ENCODE results near the gene GPC3.
"Not testable (repeated sequence)": the region's sequence is repeated elsewhere in the genome, so short reads cannot be mapped to it uniquely, and the experiment has no call there.

Gene GPC3

DNA sequence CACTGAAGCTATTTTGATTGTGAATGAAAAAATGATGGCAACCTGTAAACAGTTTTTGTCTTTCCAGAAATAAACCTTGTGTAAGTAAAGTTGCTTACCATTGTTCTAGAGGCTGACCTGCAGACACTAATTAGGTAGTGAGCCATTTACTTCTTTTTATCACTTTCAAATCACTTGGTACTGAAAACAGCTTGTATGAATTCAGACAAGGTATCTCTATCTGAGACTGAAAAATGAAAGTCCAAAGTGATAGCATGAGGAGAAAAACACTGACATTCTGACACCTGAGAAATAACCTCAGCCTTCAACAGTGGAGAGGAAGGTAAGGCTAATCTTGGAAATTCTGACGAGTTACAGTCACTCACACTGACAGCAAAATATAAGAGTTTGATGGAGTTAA, 238.8 kb downstream of the GPC3 start:
- no peak for DNase-seq

DNA sequence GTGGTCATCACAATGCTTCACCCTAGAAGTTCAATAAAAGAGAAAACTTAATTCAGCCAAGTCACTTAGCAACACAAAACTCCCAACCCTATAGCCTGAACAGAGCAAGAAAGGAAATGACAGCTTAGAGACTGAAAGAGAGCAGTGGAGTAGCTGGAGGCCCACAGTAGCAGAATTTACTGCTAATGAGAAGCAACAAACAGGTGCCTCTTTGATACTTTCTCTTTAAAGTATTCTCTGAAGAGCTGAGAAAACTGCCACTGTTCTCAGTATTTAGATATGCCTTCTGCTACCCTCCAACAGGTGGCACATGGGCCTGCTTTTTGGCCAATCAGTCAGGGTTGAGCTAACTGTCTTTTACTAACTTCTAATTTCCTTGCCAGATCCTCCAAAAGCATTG, 240.0 kb downstream of the GPC3 start:
- DNase-seq, result peak; percentile 7 to 31

DNA sequence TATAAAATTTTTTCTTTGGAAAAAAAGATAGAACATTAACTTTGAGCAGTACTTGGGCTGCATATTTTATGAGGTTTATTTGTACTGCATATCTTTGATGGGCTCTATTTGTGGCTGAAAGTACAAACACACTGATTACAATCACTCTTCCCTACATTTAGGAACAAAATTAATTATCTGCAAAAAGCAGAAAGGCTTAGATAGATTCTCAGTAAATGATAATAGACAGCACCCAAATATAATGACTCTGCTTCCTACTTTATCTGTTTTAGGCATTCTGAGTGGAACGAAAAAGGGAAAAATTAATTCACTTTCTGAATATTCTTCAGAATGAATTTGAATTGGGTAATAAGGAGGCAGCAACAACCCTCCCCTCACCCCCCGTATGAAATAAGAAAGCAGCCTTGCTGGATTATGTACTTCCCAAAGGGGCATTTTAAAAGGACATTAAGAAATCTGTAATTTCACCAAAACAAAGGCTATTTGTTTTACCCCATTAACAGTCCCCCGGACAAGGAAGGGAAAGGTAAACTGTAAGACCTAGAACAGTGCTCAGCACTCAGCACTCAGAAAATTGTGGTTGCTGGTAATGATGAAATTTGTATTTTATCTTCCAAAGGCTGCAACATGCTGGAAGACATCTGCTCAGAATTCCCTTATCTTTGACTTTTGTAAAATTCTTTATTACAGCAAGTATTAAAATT, 242.6 kb downstream of the GPC3 start:
- DNase-seq, result no peak

DNA sequence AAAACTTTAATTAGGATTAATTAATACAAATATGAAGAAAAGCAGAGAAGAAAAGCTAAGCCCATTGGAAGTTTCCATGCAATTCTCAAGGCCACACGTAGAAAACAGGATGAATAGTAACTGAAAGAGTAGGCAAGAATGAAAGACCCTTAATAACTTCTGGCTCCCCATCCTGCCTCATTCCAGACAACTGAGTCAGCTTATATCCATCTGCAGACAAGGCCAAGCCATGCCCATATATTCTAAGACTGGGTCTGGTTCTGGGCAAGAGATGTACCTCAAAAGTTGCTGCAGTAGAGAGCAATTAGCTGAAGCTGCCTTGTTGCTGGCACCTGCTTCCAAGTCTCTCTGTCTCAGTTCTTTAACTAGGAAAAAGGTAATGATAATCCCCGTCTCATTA, 244.1 kb downstream of the GPC3 start:
- no peak for DNase-seq

DNA sequence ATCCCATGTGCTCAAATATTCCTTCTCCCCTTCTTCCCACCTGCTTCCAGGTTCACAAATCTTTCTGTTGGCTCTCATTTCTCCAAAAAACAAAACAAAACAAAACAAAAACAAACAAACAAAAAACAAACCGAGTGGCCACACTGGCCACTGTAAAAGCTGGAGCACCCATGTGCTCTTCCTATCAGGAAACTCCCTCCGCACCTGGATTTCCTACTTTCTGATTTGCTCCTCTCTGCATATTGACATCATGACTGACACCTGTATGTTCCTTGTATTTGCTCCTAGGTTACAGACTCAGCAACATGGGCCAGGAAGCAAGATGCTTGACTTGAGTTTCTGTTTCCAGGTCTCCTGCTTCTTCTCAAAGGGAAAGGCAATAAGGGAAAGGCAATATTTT, 258.8 kb downstream of the GPC3 start:
- DNase-seq, result no peak

DNA sequence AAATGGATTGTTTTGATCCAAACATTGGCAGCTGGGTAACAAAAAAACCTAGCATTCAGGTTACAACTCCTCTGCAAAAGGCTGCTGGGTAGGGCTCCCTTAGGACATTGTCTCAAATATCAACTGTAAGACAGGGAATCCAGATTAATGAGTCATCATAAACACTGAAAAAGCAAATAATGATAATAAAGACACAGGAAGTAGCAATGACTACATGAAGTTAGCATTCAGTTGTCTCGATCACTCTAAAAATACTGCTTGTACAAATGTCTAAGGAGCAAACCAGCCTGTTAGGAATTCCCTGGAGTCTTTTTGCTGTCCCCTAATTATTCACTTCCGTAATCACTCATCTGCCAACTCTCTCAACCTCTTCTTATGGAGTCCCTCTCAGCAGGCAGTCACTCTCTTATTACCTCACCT, 259.2 kb downstream of the GPC3 start:
- no peak for DNase-seq

DNA sequence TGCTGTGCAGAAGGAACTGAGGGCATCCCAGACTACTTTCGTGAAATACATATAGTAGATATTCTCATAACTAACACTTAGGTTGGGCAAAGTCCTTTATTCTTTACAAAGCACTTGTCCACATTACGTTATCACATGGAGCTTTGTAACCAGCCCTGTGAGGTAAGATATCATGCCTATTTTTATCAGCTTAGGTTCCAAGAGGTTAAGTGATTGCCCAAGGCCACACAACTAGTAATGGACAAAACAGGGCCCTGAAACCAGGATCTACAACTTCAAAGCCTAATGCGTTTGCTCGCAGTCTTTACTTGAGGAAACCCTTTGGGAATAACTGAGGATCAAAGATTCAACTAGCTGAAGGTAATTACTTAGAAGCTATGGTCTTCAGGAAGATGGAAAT, 261.5 kb downstream of the GPC3 start:
- no peak for DNase-seq

DNA sequence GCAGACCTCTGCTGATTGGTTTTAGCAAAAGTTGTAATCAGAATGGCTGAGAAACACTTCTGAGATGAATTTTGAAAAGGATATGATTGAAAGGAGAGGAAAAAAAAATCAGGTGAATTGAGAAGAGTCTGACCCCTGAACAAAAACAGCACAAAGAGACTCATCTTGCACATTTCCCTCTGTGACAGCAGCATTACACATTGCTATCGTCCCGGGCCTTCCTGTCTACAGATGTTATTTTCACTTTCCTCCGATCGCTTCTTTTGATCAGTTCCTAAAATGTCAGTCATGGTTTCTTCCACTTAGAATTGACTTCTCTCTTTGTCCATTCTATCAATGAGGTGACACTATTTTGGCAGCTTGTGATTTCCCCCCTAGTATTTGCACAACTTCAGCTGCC, 262.6 kb downstream of the GPC3 start:
- DNase-seq, result no peak

DNA sequence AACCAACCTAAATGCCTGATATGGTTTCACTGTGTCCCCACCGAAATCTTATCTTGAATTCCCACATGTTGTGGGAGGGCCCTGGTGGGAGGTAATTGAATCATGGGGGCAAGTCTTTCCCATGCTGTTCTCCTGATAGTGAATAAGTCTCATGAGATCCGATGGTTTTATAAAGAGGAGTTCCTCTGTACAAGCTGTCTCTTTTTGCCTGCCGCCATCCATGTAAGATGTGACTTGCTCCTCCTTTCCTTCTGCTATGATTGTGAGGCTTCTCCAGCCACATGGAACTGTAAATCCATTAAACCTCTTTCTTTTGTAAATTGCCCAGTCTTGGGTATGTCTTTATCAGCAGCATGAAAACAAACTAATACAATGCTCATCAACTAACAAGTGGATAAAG, 265.1 kb downstream of the GPC3 start:
- not testable (repeated sequence) for DNase-seq

DNA sequence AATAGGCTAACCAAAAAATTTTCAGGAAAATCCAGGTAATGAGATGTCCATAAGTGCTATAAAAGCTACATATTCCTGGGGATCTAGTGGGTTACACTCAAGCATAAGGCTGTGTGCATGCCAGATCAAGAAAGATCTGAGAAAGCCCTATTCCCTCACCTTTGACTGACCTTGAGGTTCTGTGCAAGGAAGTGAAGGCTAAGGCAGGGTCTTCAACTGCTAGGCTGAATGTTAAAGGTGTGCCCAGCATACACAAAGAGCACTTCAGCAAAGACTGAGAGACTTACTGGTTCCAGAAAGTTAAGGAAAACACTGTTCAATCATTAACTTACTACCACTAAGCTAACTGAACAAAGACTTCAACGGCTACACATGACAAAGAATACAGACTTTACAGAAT, 269.7 kb downstream of the GPC3 start:
- no peak for DNase-seq

DNA sequence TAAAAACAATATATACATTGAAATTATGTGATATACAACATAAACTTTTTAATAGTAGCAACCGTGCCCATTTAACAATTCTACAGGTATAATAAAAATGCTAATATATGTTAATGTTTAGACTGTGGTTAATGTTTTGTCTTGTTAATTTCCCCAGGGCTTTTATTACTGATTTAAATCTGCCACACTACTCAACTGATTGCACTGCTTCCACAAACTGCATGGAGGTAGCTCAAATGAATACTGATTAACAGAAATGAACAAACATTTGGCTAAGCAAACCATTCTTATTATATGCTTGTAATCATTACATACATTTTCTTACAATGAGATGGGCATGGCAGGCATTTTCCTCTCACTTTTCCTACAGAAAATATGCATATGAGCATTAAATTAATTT, 275.9 kb downstream of the GPC3 start:
- no peak for DNase-seq

DNA sequence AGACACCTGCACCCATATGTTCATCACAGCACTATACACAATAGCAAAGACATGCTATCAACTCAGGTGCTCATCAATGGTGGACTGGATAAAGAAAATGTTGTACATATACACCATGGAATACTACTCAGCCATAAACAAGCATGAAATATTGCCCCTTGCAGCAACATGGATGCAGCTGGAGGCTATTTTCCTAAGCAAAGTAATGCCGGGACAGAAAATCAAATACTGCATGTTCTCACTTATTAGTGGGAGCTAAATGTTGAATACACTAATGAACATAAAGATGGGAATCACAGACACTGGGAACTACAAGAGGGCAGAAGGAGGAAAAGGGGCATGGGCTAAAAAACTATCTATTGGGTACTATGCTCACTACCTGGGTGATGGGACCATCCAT, 278.5 kb downstream of the GPC3 start:
- no peak for DNase-seq

DNA sequence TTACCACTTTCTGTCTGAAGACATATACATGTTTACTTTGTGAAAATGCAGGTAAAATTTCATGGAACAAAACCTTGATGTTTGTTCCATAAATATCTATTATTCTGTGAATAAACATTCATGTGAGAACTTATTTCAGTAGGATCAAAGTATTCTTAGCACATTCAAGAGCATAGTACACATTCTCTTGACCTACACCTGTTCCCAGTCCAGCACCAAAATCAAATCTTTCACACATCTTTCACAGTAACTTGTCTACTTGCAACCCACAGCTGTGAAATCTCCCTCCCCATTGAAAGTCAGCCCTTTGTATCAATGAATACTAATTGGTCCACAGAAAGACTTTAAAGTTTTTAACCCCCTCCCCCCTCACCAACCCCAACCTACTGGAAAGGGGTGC, 283.2 kb downstream of the GPC3 start:
- no peak for DNase-seq

DNA sequence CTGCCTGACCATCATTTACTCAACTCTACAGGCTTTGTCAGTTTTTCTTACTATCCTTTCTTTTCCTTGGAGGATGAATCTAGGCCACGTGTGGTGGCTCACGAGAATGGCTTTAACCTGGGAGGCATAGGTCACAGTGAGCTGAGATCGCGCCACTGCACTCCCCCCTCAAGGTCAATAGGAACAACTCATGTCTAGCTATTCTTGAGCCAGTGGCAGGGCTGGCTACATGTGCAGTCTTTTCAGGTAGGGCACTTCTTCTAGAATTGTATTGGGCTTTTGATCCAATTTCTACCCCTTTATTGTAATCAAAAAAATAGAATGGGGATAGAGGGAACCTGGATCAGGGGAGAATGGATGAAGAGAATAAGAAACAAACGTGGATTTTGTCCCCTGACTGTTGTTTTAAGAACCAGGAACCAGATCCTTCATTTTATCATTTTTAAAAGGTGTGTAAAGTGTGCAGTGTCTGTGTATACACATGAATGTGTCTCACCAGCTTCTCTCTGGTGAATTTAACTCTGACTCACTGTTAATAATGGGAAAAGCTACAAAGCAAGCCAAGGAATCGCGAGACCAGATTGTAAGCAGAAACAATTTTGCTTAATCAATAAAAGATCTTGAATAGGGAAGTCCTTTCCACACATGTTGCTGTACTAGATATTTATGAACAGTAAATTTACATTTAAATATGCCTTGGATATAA, 286.2 kb downstream of the GPC3 start:
- no peak for DNase-seq

DNA sequence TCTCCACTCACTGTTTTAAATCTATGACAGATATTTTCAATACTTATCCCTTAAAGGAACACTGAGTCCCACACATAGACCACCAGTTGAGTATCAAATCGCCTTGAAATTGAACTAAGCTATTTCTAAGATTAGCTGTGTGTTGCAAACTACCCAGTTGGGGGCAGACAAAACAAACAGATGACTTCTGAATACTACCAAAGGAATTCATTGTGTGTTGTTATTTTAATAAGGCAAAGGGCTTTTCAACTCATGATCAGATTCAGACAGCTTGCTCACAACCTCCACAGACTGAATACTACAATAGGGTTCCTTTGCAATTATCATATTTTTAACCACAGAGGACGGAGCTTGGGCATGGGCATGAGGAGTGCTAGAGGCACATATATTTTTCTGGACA, 287.1 kb downstream of the GPC3 start:
- DNase-seq, result no peak

DNA sequence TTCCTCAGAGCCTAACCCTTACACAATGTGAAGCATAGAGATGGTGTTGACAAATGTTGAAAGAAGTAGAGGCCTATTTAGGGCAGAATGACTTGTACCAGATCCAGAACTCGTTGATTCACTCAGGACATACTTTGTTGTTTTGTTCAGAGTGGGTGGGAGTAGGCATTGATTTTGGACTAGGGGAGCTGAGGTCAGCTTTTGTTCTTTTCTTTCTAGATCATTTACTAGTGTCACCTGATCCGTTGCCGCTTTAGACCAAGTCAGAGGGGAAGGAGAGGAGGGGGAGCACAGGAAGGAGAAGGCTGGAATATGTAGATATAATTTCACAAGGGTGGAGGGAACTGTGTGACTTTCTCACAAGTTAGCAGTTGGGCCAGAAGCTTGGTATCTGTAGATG, 287.7 kb downstream of the GPC3 start:
- no peak for DNase-seq

DNA sequence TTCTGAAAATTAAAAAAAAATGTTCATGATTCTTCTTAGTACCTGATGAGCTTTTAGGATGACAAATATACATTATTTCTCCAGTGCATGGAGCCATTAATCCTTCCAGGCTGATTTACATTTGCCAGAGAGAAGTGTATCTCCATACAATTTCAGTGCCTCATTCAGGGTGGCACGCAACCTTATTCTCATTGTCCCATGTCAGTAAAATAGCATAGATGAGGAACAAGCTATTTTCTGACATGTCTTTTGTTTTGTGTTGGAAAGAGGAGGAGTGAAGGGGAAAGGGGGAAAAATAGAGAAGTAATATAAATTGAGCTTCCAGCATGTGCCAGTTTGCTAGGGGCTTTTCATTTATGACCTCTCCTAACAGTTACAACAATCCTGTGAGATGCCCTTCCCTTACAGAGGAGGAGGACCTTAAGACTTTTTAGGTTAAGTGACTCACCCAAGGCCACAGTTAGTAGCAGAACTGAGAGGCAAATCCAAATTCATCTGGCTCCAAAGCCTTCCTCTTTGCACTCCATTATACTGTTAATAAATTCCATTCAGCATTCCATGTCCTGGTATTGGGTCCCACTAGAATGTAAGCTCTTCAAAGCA, 295.3 kb downstream of the GPC3 start:
- DNase-seq, result no peak

DNA sequence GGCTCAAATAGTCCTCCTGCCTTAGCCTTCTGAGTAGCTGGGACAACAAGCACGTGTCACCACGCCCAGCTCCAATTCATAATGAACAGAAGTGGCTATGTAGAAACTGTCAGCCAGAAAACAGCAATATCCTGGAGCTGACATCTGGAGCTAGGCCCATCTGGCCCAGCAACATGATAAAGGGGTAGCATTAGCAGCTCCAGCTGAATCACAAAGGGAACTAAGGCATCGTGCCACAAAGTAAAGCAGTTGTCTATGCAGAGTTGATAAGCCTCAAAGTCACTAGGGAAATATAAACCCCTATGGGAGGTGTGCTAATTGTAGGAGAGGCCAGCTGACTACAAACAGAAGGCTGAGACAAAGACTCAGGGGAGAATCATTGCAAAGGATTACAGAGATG, 299.6 kb downstream of the GPC3 start:
- DNase-seq, result no peak

DNA sequence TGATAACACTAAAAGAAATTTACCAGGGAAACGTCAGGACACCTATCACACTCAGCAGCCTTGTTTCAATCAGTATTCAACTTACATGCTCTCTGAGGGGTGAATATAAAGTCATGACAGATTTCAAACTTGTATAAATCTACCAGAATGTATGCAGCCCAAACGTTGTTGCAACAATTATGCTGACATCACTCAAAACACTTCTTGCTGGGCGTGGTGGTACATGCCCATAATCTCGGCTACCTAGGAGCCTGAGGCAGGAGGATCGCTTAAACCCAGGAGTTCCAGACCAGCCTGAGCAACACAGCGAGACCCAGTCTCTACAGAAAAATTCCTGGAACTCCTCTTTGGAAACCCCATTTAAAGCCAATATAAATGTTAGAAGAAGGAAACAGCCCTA, 303.5 kb downstream of the GPC3 start:
- no peak for DNase-seq

DNA sequence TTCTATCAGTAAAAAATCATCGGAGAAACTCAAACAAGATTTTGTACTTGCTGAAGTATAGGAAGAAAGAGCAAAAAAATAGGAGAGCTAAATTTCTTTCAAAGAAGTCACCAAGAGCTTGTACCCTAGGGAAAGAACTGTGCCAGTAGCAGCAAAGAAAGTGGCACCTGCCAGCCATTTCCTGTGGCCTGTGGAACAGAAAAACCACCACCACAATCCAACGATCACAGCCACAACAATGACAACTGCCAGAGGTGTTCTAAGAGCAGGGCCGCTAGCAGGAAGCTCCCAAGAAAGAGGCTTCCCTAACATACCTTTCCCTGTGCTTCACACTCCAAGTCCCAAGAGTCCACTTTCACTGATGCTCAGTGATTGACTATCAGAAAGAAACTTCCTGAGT, 304.0 kb downstream of the GPC3 start:
- no peak for DNase-seq

DNA sequence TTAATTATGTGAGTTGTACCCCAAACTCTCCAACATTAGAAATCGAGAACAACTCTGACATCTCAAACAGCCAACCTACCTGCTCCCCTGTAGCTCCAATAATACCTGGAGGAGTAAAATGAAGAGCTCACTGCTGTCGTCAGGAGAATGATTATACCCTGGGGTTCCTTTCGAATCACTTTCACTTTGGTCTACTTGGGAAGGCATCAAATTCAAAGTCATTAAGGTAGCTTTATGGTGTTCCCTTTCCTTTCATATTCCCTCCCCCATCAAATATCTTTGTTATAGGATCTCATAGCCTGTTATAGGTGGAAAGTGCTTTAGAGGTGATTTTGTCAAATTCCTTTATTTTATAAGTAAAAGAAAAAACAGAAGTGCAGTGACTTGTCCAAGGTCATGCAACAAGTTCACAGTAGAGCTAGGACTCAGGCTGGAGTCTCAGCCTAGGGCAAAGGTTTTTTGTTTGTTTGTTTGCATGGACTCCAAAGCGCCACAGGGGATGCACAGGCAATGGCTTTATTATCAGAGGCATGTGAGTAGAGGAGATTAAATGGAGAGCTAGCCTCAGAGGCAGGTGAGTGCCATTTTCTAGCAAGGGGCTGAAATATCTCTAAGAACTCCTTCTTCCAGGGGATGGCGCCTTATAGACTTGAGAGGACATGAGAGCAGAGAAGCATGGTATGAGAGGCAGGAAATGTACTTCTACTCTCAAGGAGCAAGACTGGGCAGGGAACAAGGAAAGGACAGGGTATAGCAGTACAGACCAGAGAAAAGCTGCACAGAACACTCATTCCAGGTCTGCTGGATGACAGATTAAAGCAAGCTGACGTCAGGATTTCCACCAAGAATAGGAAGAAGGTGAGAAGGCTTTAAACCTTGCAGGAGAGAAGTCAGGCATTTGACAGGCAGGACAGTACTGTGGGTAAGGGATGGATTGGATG, 308.0 kb downstream of the GPC3 start:
- DNase-seq, result no peak

DNA sequence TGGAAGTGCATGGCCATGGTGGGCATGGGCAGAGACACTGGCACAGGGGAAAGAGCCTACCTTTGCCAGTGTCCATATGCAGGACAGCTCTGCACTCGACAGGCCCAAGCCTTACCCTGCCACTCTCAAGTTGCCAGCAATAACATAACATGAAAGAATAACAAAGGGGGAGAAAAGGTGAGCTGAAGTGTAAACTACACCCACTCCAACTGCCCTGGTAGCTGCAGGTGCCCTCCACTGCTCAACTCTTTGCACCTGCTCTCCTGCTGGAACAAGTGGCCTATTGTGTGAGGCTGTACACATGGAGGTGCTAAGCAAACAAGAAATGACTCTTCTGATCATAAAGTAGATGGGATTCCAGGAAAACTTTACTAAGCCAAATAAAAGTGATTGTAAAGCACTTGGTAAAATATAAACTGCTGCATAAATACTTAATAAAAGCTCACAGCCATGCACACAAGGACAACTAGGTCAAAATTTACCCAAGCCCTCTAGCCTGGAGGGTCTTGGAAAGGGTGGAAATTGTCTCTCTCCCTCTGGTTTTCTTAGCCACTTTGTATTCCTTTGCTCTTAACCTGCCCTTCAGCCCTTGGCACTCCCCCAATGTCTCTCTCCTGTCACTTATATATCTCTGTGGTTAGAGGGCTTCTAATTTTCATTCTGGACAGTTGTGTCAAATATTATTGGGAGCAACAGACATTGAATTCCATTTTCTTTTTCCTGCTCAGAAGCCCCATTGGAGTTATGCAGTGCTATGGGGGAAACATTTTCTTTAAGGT, 308.9 kb downstream of the GPC3 start:
- DNase-seq, result no peak
